ENCODE results near the gene CTU1. TPM values are rescaled to one million over a fixed set of nuclear protein-coding genes. Genes with fewer than 3 reads are reported as not detected.

The CTU1 gene
- polyA plus RNA-seq, 1 experiment = 3.3 TPM

DNA sequence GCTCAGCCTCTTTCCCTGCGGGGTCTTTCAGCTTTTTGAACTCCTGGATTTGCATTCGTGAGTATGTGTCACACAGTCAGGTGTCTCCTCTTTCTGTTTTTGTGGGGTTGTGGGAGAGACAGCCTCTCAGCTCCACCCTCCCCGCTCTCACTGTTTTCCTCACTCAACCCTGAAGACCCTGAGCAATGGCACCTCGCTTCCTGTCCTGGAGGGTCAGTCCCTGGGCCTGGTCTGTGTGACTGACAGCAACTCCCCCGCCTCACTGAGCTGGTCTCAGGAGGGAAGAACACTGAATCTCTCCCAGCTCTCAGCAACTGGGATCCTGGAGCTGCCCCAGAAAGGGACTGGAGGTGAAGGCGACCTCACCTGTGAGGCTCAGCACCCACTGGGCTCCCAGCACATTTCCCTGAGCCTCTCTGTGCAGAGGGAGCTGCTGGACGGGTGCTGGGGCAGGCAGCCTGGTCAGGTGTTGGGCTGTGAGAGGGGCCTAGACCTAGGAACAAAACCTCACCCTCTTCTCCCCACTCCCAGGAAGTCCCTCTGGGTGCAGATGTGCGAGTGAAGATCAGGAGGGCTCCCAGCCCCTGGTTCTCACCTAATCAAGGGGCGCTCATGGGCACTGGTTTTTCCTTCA lies 29.7 kb upstream of the CTU1 start:
- ChIA-PET CTCF (no interaction called here), POLR2A (no interaction called here)
- no peak for TF ChIP-seq CTCF (IDR thresholded peaks at IDR 0.05; ENCODE audit: insufficient read depth, low read depth, low read length)
- Histone ChIP-seq H3K4me3 (ENCODE audit: low read depth, low read length) (no peak overlapping the region), H3K36me3 (ENCODE audit: control insufficient read depth, insufficient read depth, low read length) (no peaks in the 10 kb centered on the region), H3K27me3 (ENCODE audit: control insufficient read depth, insufficient read depth, low read length) (no peaks in the 10 kb centered on the region)
- no peak for DNase-seq (ENCODE audit: low read depth)

DNA sequence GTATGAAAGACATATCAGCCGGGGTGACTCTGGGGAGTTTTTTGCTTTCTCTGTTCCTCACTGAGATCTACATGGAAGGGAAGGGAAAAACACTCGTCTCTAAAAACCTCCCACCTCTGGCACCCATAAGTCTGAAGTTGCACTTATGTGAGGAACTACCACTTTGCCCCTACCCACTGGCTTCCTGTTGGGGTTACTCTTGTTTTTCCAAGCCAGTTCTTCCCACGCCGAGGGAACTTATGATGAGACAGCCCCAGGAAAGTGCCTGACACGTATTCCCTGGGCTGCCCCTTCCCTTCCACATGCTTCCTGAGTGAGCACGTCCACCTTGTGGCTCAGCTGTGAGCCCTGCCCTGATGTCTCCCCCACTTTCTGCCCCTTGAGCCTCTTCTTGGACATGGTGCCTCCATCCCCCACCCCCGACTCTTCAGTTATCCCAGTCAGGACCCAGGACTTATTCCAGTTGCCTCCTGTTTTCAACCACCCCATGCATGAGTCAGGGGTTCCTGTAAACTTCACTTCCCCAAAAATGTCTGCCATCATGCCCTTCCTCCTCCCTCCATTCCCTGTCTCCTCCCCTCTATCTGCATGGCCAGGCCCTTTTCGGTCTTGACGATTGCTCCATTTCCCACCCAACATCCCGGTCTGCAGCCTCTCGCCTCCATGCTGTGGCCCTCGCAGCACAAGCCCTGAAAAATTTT lies 28.8 kb upstream of the CTU1 start:
- ChIA-PET CTCF (no interaction called here), POLR2A (no interaction called here)
- DNase-seq (ENCODE audit: low read depth) = no peak
- TF ChIP-seq CTCF (IDR thresholded peaks at IDR 0.05; ENCODE audit: insufficient read depth, low read depth, low read length) = no peak
- H3K27me3 ChIP-seq (ENCODE audit: control insufficient read depth, insufficient read depth, low read length) = no peaks in the 10 kb centered on the region
- H3K36me3 ChIP-seq (ENCODE audit: control insufficient read depth, insufficient read depth, low read length) = no peaks in the 10 kb centered on the region
- no peak overlapping the region for H3K4me3 ChIP-seq (ENCODE audit: low read depth, low read length)

GRCh38 chr19:51135986-51136762 lies 28.0 kb upstream of the CTU1 start:
- DNase-seq (ENCODE audit: low read depth) = no peak
- POLR2A ChIA-PET = no interaction called here
- no peak for TF ChIP-seq CTCF (IDR thresholded peaks at IDR 0.05; ENCODE audit: insufficient read depth, low read depth, low read length)
- Histone ChIP-seq H3K4me3 (ENCODE audit: low read depth, low read length) (no peak overlapping the region), H3K36me3 (ENCODE audit: control insufficient read depth, insufficient read depth, low read length) (no peaks in the 10 kb centered on the region), H3K27me3 (ENCODE audit: control insufficient read depth, insufficient read depth, low read length) (no peaks in the 10 kb centered on the region)
- CTCF ChIA-PET = interaction anchor here (0.6 kb wide), 1 partner anchor 308 kb away, joined by 3 read pairs; no protein-coding TSS in a partner anchor

DNA sequence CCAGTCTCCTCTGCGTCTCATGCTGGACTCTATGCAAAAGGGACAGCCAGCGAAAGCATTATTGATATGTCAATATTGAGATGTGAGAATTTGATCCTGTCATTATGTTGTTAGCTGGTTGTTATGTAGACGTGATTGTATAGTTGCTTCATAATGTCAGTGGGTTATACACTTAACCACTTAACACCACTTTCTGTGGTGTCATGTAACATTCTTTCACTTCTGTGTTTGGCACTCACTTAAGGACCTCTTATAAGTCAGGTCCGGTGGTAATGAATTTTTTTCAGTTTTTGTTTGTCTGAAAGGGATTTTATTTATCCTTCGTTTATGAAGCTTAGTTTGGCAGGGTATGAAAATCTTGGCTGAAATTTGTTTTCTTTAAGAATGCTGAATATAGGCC lies 26.8 kb upstream of the CTU1 start:
- CTCF ChIA-PET = interaction anchor here (0.7 kb wide), 1 partner anchor 118 kb away, joined by 3 read pairs; no protein-coding TSS in a partner anchor
- TF ChIP-seq CTCF (IDR thresholded peaks at IDR 0.05; ENCODE audit: insufficient read depth, low read depth, low read length) = no peak
- Histone ChIP-seq H3K27me3 (ENCODE audit: control insufficient read depth, insufficient read depth, low read length) (no peaks in the 10 kb centered on the region), H3K4me3 (ENCODE audit: low read depth, low read length) (no peak overlapping the region), H3K36me3 (ENCODE audit: control insufficient read depth, insufficient read depth, low read length) (no peaks in the 10 kb centered on the region)
- POLR2A ChIA-PET = no interaction called here
- no peak for DNase-seq (ENCODE audit: low read depth)
